Measurements from ENCODE around the gene PDS5B. TPM values are rescaled to one million over a fixed set of nuclear protein-coding genes. Genes with fewer than 3 reads are reported as not detected.

Gene PDS5B
- total RNA-seq, 4 donors from 2014 or later = 37.1 to 78.9 (median 44.9) TPM

GRCh38 chr13:32733690-32734089, 147.4 kb downstream of the PDS5B start:
- no peak for ATAC-seq
- no peaks in the 10 kb centered on the region for H3K36me3 ChIP-seq
- H3K27ac ChIP-seq = no peak overlapping the region
- no peaks in the 10 kb centered on the region for H3K9me3 ChIP-seq
- 83 to 88% methylated on average over 4 of the region's 5 CpGs for WGBS, 2 donors (ENCODE audit: low coverage in 1 of 2)
- peaks cover 0 to 33% (median 0%) of the 10 kb centered on the region in 3 donors for H3K4me1 ChIP-seq
- TF ChIP-seq EP300 (IDR thresholded peaks at IDR 0.05) = no peak
- TF ChIP-seq POLR2A (IDR thresholded peaks at IDR 0.05) = no peak
- TF ChIP-seq CTCF (IDR thresholded peaks at IDR 0.05) = no peak
- no peak for TF ChIP-seq POLR2AphosphoS5 (IDR thresholded peaks at IDR 0.05)
- H3K27me3 ChIP-seq = no peaks in the 10 kb centered on the region
- H3K4me3 ChIP-seq = no peak overlapping the region

- 78 to 95% methylated on average over 1 of the region's 1 CpG for WGBS, 2 donors (ENCODE audit: low coverage in 1 of 2)
- no peak for TF ChIP-seq CTCF (IDR thresholded peaks at IDR 0.05)
- Histone ChIP-seq H3K4me1 (peaks cover 0 to 33% (median 0%) of the 10 kb centered on the region in 3 donors), H3K36me3 (no peaks in the 10 kb centered on the region), H3K27me3 (no peaks in the 10 kb centered on the region), H3K27ac (no peak overlapping the region), H3K4me3 (no peak overlapping the region), H3K9me3 (no peaks in the 10 kb centered on the region)
- ATAC-seq = no peak
Measured at GRCh38 chr13:32734511-32734910, 148.3 kb downstream of the PDS5B start.

GRCh38 chr13:32735859-32736258, 149.6 kb downstream of the PDS5B start:
- TF ChIP-seq CTCF (IDR thresholded peaks at IDR 0.05) (no peak), POLR2AphosphoS5 (IDR thresholded peaks at IDR 0.05) (no peak), EP300 (IDR thresholded peaks at IDR 0.05) (no peak), POLR2A (IDR thresholded peaks at IDR 0.05) (no peak)

GRCh38 chr13:32736648-32737047, 150.4 kb downstream of the PDS5B start:
- TF ChIP-seq CTCF (IDR thresholded peaks at IDR 0.05) (no peak), POLR2A (IDR thresholded peaks at IDR 0.05) (no peak), EP300 (IDR thresholded peaks at IDR 0.05) (no peak), POLR2AphosphoS5 (IDR thresholded peaks at IDR 0.05) (no peak)
- Histone ChIP-seq H3K27ac (peak overlapping the region; percentile 63 to 78 (median 70)), H3K9me3 (no peaks in the 10 kb centered on the region), H3K4me3 (peak overlapping the region; percentile 38 to 45), H3K4me1 (peaks cover 0 to 31% (median 0%) of the 10 kb centered on the region in 3 donors), H3K27me3 (no peaks in the 10 kb centered on the region), H3K36me3 (peaks cover 0 to 3% of the 10 kb centered on the region in 2 donors)
- no peak for ATAC-seq
- WGBS, 2 donors (ENCODE audit: low coverage in 1 of 2) = 22 to 27% methylated on average over 3 to 4 of the region's 4 CpGs

More at GRCh38 chr13:32735859-32736258, 149.6 kb downstream of the PDS5B start:
- Histone ChIP-seq H3K27me3 (no peaks in the 10 kb centered on the region), H3K27ac (peak overlapping the region in 1 of 4 donors; percentile 72), H3K4me1 (peaks cover 0 to 39% (median 0%) of the 10 kb centered on the region in 3 donors), H3K4me3 (no peak overlapping the region), H3K9me3 (no peaks in the 10 kb centered on the region), H3K36me3 (no peaks in the 10 kb centered on the region)
- no peak for ATAC-seq

- no peaks in the 10 kb centered on the region for H3K9me3 ChIP-seq
- peaks cover 0 to 26% (median 0%) of the 10 kb centered on the region in 3 donors for H3K4me1 ChIP-seq
- WGBS, 2 donors (ENCODE audit: low coverage in 1 of 2) = 0 to 3% methylated on average over 2 of the region's 2 CpGs
- TF ChIP-seq POLR2A (IDR thresholded peaks at IDR 0.05) (no peak), EP300 (IDR thresholded peaks at IDR 0.05) (no peak), POLR2AphosphoS5 (IDR thresholded peaks at IDR 0.05) (peak; percentile 21), CTCF (IDR thresholded peaks at IDR 0.05) (no peak)
- peak overlapping the region; percentile 38 to 45 for H3K4me3 ChIP-seq
- H3K36me3 ChIP-seq = peaks cover 0 to 8% of the 10 kb centered on the region in 2 donors
- no peaks in the 10 kb centered on the region for H3K27me3 ChIP-seq
- ATAC-seq = no peak
- peak overlapping the region; percentile 63 to 78 (median 70) for H3K27ac ChIP-seq
Measured at GRCh38 chr13:32737111-32737571, 150.9 kb downstream of the PDS5B start.

All from gastroesophageal sphincter (tissue), 4 donors.